Activated T-cell treated with anti-CD3 and anti-CD28 coated beads, Interleukin-2, amount 50 U/mL, for 4 hours (primary cell): ENCODE results near the gene KCNJ18. TPM values are rescaled to one million over a fixed set of nuclear protein-coding genes. Genes with fewer than 3 reads are reported as not detected.
"Not testable (repeated sequence)": the region's sequence is repeated elsewhere in the genome, so short reads cannot be mapped to it uniquely, and the experiment has no call there.

Source experiments
- ATAC-seq, 2 donors: fragments of 200-7000 bp; cut with Tn5 transposase; one replicate each; pipeline ENCODE4 v1.10.0; 2021
- DNase-seq: peaks from one replicate; pipeline ENCODE4 v3.0.0-alpha.2; 2020
- H3K27me3 Mint-ChIP-seq: one replicate; pipeline ENCODE4 v1.8.0; 2021; ENCODE audit warnings: low read depth, mixed read lengths
- H3K36me3 Mint-ChIP-seq: one replicate; pipeline ENCODE4 v1.8.0; 2022; ENCODE audit warnings: mixed read lengths; ENCODE audit not compliant: insufficient read depth
- H3K4me1 Mint-ChIP-seq: one replicate; pipeline ENCODE4 v1.8.0; 2021; ENCODE audit warnings: low read depth, mixed read lengths
- H3K4me3 Mint-ChIP-seq: one replicate; pipeline ENCODE4 v1.8.0; 2021; ENCODE audit warnings: mild to moderate bottlenecking, moderate library complexity, mixed read lengths
- H3K9me3 Mint-ChIP-seq: one replicate; pipeline ENCODE4 v1.8.0; 2021; ENCODE audit warnings: mixed read lengths
- total RNA-seq, 3 donors: library from RNA; stranded (reverse); gene quantifications; one replicate each; pipeline ENCODE4 v1.2.1, GENCODE V29; 2021

The KCNJ18 gene
- total RNA-seq, 3 donors from 2014 or later, result not detected

DNA sequence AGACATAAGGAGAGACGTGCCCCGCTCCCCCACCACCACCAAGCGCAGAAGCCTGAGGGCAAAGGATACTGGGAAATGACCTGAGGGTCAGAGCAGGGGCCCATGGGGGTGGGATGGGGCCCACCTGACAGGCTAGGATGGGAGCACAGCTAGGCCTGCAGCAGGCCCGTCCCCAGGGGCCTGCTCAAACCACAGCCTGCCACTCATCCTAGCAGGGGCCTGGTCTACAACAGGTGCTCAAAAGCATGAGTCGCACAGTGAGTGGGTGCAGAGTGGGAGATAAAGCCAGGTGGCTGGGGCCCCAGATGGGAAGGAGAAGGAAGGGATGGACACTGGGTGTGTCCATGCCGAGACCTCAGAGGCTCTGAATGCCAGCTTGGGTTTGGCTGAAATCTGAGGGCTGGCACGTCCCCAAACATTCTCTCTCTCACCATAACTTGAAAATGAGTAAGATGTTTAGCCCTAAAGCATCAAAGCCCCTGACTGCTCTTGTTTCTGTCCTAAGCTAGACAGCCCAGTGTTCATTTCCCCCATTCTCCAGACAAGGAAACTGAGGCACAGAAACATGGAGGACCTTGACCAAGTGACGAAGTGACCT lies 46.7 kb downstream of the KCNJ18 start:
- H3K27me3 Mint-ChIP-seq, ATAC-seq, H3K36me3 Mint-ChIP-seq, H3K9me3 Mint-ChIP-seq, H3K4me3 Mint-ChIP-seq, H3K4me1 Mint-ChIP-seq, DNase-seq: not testable (repeated sequence)

DNA sequence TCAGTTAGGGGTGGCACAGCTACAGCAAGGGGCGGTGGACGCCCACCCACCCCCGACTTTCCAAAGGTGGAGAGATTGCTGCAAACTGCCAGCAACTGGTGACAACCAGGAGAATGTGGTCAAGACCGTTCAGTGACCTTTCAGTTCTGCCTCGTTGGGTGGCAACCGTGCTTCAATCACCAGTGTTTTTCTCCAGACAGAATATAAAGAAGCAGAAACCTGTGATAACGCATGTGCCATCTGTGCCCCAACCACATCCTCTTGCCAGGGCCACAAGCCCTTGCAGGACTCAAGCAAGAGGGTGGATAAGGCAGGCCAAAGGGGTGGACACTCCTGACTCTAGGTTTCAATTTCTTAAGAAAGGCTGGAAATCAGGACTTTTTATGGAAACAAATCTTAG lies 47.2 kb downstream of the KCNJ18 start:
- not testable (repeated sequence) for H3K9me3 Mint-ChIP-seq, H3K27me3 Mint-ChIP-seq, DNase-seq, H3K4me1 Mint-ChIP-seq, H3K36me3 Mint-ChIP-seq, H3K4me3 Mint-ChIP-seq, ATAC-seq

- not testable (repeated sequence) for H3K27me3 Mint-ChIP-seq, ATAC-seq, H3K9me3 Mint-ChIP-seq, H3K36me3 Mint-ChIP-seq, H3K4me3 Mint-ChIP-seq, DNase-seq, H3K4me1 Mint-ChIP-seq
Measured at GRCh38 chr17:21740836-21741235, 48.5 kb downstream of the KCNJ18 start.

DNA sequence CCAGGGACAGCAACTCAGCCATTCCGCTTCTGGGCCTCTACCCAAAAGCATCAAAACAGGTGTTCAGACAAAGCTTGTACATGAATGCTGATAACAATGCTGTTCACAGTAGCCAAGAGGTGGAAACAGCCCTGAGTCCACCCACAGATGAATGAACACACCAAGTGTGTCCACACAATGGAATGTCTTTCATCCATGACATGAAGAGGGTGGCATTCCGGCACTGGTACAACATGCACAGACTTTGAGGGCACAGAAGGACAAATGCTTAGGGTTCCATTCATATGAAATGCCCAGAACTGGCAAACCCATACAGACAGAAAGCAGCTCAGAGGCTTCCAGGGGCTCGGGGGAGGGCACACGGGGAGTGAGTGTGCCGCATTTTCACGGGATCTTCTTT lies 49.2 kb downstream of the KCNJ18 start:
- H3K27me3 Mint-ChIP-seq, H3K4me3 Mint-ChIP-seq, DNase-seq, ATAC-seq, H3K36me3 Mint-ChIP-seq, H3K4me1 Mint-ChIP-seq, H3K9me3 Mint-ChIP-seq: not testable (repeated sequence)

DNA sequence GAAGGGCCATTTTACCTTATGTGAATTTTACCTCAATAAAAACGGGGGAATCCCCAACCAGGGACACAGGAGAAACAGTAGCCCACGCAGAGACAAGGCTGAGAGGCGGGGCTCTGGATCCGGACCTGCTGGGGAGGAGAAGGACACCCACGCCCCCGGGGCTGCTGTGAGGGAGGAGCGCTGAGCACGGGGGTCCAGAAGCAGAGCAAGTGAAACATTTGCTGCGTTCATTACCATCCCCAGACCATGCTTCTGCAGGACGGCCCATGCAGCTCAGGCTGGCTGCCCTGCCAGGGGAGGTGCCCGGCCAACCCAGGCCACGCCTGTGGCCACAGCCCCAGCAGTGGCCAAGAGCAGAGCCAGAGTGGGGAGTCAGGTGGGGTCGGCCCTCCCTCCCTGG lies 50.0 kb downstream of the KCNJ18 start:
- peaks cover 3% of the 10 kb centered on the region for H3K9me3 Mint-ChIP-seq

GRCh38 chr17:21744151-21744550 lies 51.8 kb downstream of the KCNJ18 start:
- not testable (repeated sequence) for H3K9me3 Mint-ChIP-seq, H3K4me1 Mint-ChIP-seq, ATAC-seq, DNase-seq, H3K4me3 Mint-ChIP-seq, H3K36me3 Mint-ChIP-seq, H3K27me3 Mint-ChIP-seq

More for the DNA sequence above, 50.0 kb downstream of the KCNJ18 start:
- H3K4me1 Mint-ChIP-seq, result no peaks in the 10 kb centered on the region
- DNase-seq (no peak), ATAC-seq (no peak)
- H3K27me3 Mint-ChIP-seq, result no peaks in the 10 kb centered on the region
- H3K36me3 Mint-ChIP-seq, result no peaks in the 10 kb centered on the region
- H3K4me3 Mint-ChIP-seq, result no peak overlapping the region

DNA sequence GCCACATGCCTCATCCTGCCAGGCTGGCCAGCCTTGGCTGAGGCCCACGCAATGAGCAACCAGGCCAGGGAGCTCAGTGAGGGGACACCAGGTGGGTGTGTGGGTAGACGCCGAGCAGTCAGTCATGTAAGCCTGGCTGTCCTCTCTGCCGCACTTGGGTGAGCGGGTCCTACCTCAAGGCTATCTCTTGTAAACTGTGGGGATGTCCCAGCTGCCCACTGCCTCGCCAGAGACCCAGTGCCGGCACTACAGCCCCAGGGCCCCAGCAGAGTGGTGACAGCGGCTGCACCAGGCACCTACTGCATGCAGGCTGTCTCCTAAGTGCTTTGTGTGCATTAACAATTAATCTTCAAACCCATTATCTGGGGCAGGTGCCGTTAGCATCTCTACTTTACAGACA lies 52.3 kb downstream of the KCNJ18 start:
- H3K4me1 Mint-ChIP-seq, H3K9me3 Mint-ChIP-seq, H3K27me3 Mint-ChIP-seq, H3K36me3 Mint-ChIP-seq, ATAC-seq, H3K4me3 Mint-ChIP-seq, DNase-seq: not testable (repeated sequence)

GRCh38 chr17:21745385-21746054 lies 53.2 kb downstream of the KCNJ18 start:
- H3K27me3 Mint-ChIP-seq, H3K9me3 Mint-ChIP-seq, ATAC-seq, H3K4me3 Mint-ChIP-seq, H3K36me3 Mint-ChIP-seq, DNase-seq, H3K4me1 Mint-ChIP-seq: not testable (repeated sequence)

GRCh38 chr17:21746415-21746814 lies 54.1 kb downstream of the KCNJ18 start:
- H3K36me3 Mint-ChIP-seq, H3K9me3 Mint-ChIP-seq, H3K27me3 Mint-ChIP-seq, H3K4me3 Mint-ChIP-seq, H3K4me1 Mint-ChIP-seq, ATAC-seq, DNase-seq: not testable (repeated sequence)

GRCh38 chr17:21747195-21747915 lies 55.0 kb downstream of the KCNJ18 start:
- not testable (repeated sequence) for ATAC-seq, H3K4me3 Mint-ChIP-seq, H3K36me3 Mint-ChIP-seq, H3K9me3 Mint-ChIP-seq, DNase-seq, H3K4me1 Mint-ChIP-seq, H3K27me3 Mint-ChIP-seq

GRCh38 chr17:21748686-21749085 lies 56.4 kb downstream of the KCNJ18 start:
- not testable (repeated sequence) for H3K36me3 Mint-ChIP-seq, ATAC-seq, H3K27me3 Mint-ChIP-seq, H3K4me3 Mint-ChIP-seq, DNase-seq, H3K4me1 Mint-ChIP-seq, H3K9me3 Mint-ChIP-seq

DNA sequence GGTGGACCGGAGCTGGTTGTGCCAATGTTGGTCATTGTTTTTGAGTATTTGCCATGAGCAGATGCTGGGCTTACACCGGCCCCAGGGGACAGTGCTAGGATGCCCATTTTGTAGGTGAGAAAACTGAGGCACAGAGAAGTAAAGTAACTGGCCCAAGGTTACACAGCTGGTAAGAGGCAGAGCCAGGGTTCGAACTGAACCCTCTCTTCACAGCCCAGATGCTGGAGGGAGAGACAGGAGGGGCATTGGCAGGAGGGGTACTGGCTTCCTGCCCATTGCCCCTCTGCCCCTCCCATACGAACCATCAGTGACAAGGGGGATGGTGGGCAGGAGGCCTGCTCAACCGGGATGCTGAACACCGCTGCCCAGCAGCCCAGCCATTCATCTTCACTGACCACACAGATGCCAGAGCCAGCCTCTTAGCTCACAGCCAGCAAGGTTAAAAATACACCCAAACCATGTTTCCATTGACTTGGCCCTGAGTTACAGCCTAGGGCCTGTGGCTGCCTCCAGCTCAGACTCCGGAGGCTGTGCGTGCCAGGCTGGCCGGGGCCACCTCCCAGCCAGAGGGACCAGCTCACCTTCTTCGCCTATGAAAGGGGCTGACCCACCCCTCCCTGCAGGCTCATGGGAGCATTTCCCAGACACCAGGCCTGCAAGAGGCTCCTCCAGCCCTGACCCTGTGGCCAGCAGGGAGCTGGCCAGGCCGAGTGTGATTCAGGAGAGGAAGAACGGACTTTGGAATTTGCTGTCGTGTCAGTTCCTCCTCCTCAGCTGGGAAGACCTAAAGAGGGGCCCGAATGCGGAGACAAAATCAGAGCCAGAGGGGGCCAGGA lies 57.6 kb downstream of the KCNJ18 start:
- ATAC-seq, H3K4me1 Mint-ChIP-seq, H3K36me3 Mint-ChIP-seq, H3K4me3 Mint-ChIP-seq, DNase-seq, H3K9me3 Mint-ChIP-seq, H3K27me3 Mint-ChIP-seq: not testable (repeated sequence)

- not testable (repeated sequence) for DNase-seq, H3K4me1 Mint-ChIP-seq, H3K9me3 Mint-ChIP-seq, H3K36me3 Mint-ChIP-seq, H3K4me3 Mint-ChIP-seq, ATAC-seq, H3K27me3 Mint-ChIP-seq
Measured at GRCh38 chr17:21751111-21751510, 58.8 kb downstream of the KCNJ18 start.
